HUES64 (cell line): ENCODE results near the gene UBE2I.
"Not testable (repeated sequence)": the region's sequence is repeated elsewhere in the genome, so short reads cannot be mapped to it uniquely, and the experiment has no call there.

ENCODE experiments used
- H3K27ac ChIP-seq: 2 replicates; pipeline ENCODE4 v1.7.0; 2013; ENCODE audit warnings: low read depth, low read length, inconsistent platforms
- H3K27me3 ChIP-seq: 2 replicates; pipeline ENCODE4 v1.6.1; 2013; ENCODE audit warnings: mild to moderate bottlenecking, low read length; ENCODE audit not compliant: insufficient read depth
- H3K36me3 ChIP-seq: 2 replicates; pipeline ENCODE4 v1.6.1; 2013; ENCODE audit warnings: mild to moderate bottlenecking, low read length; ENCODE audit not compliant: insufficient read depth
- H3K4me1 ChIP-seq: 2 replicates; pipeline ENCODE4 v1.6.1; 2013; ENCODE audit warnings: mild to moderate bottlenecking, low read length, moderate library complexity; ENCODE audit not compliant: insufficient read depth
- H3K4me3 ChIP-seq: 2 replicates; pipeline ENCODE4 v1.5.1; 2013; ENCODE audit warnings: mild to moderate bottlenecking, low read length, moderate library complexity
- H3K9ac ChIP-seq: 2 replicates; pipeline ENCODE4 v1.6.1; 2013; ENCODE audit warnings: mild to moderate bottlenecking, low read depth, low read length
- H3K9me3 ChIP-seq: 2 replicates; pipeline ENCODE4 v1.6.1; 2013; ENCODE audit warnings: low read depth, low read length; ENCODE audit not compliant: insufficient read depth
- WGBS: fragments of 150-250, 120-280 bp; methylation state at CpG from one replicate; pipeline ENCODE4 v1.1.7; 2013; ENCODE audit warnings: missing lambda C conversion rate; 5-methylcytosine and 5-hydroxymethylcytosine counted together

The UBE2I gene

DNA sequence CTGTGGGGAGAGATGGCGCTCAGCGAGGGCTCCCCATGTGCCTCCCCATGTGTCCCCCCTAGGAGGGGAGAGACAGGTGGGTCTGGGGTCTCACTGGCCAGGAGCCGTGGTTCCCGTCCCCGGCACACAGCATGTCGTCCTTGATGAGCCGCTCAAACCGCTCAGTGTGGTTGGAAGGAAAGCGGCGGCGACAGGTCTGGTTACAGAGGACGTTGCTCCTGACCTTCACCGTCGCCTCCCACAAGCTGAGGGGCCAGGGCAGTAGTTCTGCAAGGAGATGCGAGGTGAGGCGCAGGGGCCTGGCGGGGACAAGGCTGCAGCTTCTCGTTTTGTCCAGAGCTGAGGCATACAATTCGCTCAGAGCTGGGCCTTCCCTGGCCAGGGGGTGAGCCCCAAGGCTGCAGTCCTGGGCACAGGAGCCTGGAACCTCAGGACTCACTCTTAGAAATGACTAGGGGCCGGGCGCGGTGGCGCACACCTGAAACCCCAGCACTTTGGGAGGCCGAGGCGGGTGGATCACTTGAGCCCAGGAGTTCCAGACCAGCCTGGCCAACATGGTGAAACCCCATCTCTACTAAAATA lies 22.8 kb upstream of the UBE2I start:
- Histone ChIP-seq H3K27ac (no peak overlapping the region), H3K4me3 (no peak overlapping the region), H3K4me1 (peaks cover 13% of the 10 kb centered on the region; the same call in 1 of the 2 replicates), H3K36me3 (no peaks in the 10 kb centered on the region), H3K27me3 (peaks cover 46% of the 10 kb centered on the region), H3K9ac (no peak overlapping the region), H3K9me3 (no peaks in the 10 kb centered on the region)
- 89% methylated on average over 25 of the region's 25 CpGs for WGBS

DNA sequence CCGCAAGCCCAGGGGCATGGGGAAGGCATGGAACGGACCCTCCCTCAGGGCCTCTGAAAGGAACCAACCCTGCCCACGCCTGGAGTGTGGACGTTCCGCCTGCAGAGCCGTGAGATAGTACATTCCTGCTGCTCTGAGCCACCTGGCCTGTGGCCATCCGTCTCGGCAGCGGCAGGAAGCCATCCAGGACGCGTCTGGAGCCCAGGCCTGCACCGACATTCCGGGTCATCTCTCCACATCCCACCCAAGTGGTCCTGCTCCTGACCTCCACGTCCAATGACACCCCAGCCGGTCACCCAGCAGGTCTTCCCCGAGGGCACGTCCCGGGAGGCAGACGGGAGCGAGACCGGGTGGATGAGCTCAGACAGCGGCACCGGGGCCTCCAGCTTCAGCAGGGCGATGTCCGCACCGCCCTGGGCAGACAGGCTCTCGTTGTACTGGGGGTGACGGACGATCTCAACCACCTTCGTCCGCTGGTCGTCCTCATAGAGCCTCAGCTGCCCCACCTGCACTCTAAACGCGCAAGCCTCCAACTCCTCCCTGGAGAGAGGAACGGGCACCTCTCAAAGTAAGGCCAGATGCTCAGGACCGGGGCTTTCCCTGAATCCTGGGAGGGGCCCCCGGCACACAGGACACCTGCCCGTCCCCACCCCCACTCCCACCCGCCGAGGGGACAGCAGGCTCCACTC lies 21.3 kb upstream of the UBE2I start:
- 82% methylated on average over 40 of the region's 40 CpGs for WGBS
- Histone ChIP-seq H3K9me3 (no peaks in the 10 kb centered on the region), H3K4me1 (peaks cover 13% of the 10 kb centered on the region; the same call in 1 of the 2 replicates), H3K9ac (no peak overlapping the region), H3K36me3 (no peaks in the 10 kb centered on the region), H3K27ac (no peak overlapping the region), H3K4me3 (no peak overlapping the region), H3K27me3 (peaks cover 50% of the 10 kb centered on the region)

DNA sequence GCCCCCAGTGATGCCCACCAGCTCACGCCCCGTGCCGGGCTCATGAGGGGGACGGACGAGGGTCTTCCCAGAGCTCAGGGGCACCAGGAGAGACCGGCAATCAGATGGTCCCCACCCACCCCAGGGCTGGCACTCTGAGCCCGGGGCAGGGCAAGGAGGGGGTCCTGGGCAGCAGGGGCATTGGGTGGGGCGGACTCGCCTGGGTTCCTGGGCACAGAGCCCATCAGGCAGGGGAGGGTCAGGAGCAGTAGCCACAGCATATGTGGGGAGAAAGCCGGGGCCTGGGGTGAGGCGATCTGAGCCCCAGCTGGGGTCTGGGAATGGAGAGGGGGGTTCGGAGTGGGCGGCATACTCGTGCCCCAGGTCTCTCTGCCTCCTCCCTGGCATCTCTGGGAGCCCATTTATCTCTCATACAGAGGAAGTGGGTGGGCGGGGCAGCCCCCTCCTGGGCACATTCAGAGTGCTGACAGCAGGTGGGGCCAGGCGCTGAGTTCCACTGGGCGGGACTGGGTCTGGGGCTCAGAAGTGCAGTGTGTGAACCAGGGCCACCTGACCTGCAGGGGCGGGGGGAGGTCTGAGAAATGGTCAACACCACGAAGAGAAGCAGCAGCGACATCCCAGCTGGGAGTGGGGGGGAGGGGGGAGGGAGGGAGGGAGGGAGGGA lies 20.5 kb upstream of the UBE2I start:
- 47% methylated on average over 17 of the region's 20 CpGs for WGBS
- H3K36me3 ChIP-seq = no peaks in the 10 kb centered on the region

DNA sequence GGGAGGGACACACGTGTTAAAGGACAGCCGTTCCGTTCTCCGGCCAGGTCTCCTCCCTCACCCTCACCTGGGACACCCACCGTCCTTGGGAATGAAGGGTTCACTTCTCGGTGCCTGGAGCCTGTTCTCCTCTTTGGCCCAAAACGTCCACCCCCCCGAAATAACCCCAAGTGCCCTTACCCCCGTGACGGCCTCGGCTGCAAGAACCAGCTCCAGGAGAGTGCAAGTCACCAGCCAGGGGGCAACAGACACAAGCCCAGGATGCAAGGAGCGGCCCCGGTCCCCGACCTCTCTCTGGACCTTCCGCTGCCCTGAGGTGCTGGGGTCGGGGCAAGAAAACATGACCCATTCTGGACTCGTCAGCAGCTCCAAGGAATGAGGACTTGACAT lies 20.0 kb upstream of the UBE2I start:
- Histone ChIP-seq H3K4me3 (peak overlapping the region; percentile 52), H3K27me3 (peaks cover 45% of the 10 kb centered on the region), H3K27ac (no peak overlapping the region), H3K9ac (no peak overlapping the region), H3K4me1 (peaks cover 7% of the 10 kb centered on the region; the same call in 1 of the 2 replicates), H3K9me3 (no peaks in the 10 kb centered on the region), H3K36me3 (no peaks in the 10 kb centered on the region)
- WGBS = 6% methylated on average over 16 of the region's 17 CpGs

More for the DNA sequence above, 20.5 kb upstream of the UBE2I start:
- no peak overlapping the region; the same call in 1 of the 2 replicates for H3K4me3 ChIP-seq
- H3K27ac ChIP-seq = no peak overlapping the region
- H3K27me3 ChIP-seq = peaks cover 48% of the 10 kb centered on the region
- 0 out of 2 replicates have a peak, but pooled peaks cover 7% of the 10 kb centered on the region for H3K4me1 ChIP-seq
- H3K9ac ChIP-seq = no peak overlapping the region
- no peaks in the 10 kb centered on the region for H3K9me3 ChIP-seq

DNA sequence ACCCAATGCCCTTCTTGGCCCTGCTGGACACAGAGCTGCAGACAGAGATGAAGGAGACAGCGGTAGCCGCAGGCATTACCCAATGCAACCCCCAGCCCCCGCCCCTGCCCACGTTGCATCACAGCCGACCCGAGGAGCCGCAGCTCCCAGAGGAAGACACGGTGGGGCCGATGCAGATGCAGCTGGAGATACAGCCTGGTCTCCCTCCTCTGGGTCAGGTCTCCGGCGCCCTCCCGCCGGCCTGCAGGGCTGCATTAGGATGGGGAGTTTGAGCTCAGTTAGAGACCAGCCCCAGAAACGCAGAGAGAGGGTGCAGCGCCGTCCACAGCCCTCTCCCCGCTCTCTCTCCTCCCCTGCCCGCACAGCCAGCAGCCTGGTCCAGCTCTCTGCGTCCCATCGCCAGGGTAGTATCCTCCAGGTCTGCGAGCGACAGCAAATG lies 19.4 kb upstream of the UBE2I start:
- H3K4me1 ChIP-seq = peaks cover 7% of the 10 kb centered on the region; the same call in 1 of the 2 replicates
- 11% methylated on average over 22 of the region's 22 CpGs for WGBS
- no peaks in the 10 kb centered on the region for H3K36me3 ChIP-seq
- H3K27me3 ChIP-seq = peaks cover 45% of the 10 kb centered on the region
- H3K9me3 ChIP-seq = no peaks in the 10 kb centered on the region
- H3K27ac ChIP-seq = no peak overlapping the region
- no peak overlapping the region for H3K9ac ChIP-seq
- H3K4me3 ChIP-seq = peak overlapping the region; percentile 52

DNA sequence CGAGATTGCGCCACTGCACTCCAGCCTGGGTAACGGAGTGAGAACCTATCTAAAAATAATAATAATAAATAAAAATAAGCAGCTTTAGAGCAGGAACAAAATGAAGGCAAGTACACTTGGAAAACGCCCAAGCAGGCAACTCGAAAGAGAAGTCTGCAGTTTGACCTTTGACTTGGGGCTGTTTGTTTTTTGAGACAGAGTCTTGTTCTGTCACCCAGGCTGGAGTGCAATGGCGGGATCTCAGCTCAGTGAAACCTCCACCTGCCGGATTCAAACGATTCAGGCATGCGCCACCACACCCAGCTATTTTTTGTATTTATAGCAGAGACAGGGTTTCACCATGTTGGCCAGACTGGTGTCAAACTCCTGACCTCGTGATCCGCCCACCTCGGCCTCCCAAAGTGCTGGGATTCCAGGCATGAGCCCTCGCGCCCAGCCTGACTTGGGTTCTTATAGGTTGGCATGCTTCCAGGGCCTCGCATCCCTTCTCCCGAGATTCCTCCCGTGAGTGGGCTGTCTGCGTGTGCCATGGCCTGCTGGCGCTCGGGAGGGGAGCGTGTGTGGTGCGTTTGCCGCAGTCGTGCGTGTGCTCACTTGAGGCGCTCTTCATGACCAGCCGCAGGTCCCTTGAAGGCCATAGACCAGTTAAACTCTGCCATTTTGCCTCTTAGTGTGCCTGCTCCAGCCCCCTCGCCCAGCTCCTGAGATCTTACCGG lies 18.4 kb upstream of the UBE2I start:
- Histone ChIP-seq H3K27ac (no peak overlapping the region), H3K4me3 (no peak overlapping the region), H3K36me3 (no peaks in the 10 kb centered on the region), H3K4me1 (peaks cover 7% of the 10 kb centered on the region; the same call in 1 of the 2 replicates), H3K9me3 (no peaks in the 10 kb centered on the region), H3K9ac (no peak overlapping the region; the same call in 1 of the 2 replicates), H3K27me3 (peaks cover 45% of the 10 kb centered on the region)
- 86% methylated on average over 26 of the region's 29 CpGs for WGBS

DNA sequence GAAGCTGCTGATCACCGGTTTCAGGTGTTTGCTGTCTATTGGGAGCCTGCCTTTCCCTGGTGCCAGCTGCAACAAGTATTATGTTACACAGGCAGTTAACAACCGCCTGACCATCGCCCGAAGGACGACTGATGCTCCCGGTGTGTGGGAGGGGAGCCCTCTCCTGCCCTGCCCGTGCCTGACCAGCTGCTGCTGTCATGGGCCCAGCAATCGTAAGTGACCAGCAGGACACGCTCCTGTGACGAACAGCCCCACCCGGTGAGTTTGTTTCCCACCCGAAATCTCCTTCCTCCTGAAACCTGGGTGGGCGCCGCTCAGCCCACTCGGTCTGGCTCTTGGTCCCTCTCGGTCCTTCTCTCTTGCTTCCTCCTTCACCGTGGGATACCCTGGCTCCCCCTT lies 17.9 kb upstream of the UBE2I start:
- no peaks in the 10 kb centered on the region for H3K36me3 ChIP-seq
- no peak overlapping the region for H3K9ac ChIP-seq
- H3K4me1 ChIP-seq = peaks cover 7% of the 10 kb centered on the region; the same call in 1 of the 2 replicates
- H3K4me3 ChIP-seq = no peak overlapping the region
- no peak overlapping the region for H3K27ac ChIP-seq
- WGBS = 76% methylated on average over 17 of the region's 17 CpGs
- peaks cover 45% of the 10 kb centered on the region for H3K27me3 ChIP-seq
- H3K9me3 ChIP-seq = no peaks in the 10 kb centered on the region

DNA sequence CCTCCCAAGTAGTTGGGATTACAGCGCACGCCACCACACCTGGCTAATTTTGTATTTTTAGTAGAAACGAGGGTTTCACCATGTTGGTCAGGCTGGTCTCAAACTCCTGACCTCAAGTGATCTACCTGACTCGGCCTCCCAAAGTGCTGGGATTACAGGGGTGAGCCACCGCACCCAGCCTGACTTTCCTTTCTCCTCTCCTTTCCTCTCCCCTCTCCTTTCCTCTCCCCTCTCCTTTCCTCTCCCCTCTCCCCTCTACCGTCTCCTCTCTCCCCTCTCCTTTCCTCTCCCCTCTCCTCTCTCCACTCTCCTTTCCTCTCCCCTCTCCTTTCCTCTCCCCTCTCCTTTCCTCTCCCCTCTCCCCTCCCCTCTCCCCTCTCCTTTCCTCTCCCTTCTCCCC lies 17.2 kb upstream of the UBE2I start:
- peaks cover 45% of the 10 kb centered on the region for H3K27me3 ChIP-seq
- not testable (repeated sequence) for H3K27ac ChIP-seq, H3K9ac ChIP-seq, H3K4me1 ChIP-seq, H3K4me3 ChIP-seq, H3K36me3 ChIP-seq, H3K9me3 ChIP-seq
- 93% methylated on average over 5 of the region's 6 CpGs for WGBS

DNA sequence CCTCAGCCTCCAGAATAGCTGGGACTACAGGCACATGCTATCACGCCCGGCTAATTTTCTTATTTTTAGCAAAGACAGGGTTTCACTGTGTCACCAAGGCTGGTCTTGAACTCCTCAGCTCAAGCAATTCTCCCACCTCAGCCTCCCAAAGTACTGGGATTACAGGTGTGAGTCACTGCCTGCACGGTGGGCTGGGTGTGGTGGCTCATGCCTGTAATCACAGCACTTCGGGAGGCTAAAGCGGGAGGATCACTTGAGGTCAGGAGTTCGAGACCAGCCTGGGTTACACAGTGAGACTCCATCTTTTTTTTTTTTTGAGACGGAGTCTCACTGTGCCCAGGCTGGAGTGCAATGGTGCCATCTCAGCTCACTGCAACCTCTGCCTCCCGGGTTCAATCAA lies 16.6 kb upstream of the UBE2I start:
- WGBS = 86% methylated on average over 8 of the region's 8 CpGs
- not testable (repeated sequence) for H3K9me3 ChIP-seq, H3K36me3 ChIP-seq, H3K9ac ChIP-seq, H3K4me1 ChIP-seq, H3K4me3 ChIP-seq, H3K27ac ChIP-seq
- peaks cover 41% of the 10 kb centered on the region for H3K27me3 ChIP-seq

DNA sequence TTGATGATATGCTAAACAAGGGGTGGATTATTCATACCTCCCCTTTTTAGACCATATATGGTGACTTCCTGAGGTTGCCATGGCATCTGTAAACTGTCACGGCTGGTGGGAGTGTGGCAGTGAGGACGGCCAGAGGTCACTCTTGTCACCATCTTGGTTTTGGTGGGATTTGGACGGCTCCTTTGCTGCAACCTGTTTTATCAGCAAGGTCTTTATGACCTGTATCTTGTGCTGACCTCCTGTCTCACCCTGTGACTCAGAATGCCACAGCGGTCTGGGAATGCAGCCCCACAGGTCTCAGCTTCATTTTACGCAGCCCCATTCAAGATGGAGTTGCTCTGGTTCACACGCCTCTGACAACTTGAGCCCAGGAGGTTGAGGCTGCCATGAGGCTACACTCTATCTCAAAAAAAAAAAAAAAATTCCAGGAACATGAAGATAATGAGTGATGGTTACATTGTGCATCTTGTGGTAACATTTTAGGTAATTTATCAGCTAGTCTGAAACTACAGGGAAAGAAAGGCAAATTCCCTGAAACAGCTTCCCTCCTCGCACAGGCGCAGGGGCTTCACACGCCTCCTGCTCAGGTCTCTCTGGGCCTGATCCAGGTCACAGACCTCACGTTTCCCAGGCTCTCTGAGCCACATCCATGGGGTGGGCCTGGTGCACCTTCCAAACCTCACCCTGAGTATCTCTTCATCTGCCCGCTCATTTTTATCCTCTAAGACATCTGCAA lies 15.3 kb upstream of the UBE2I start:
- H3K9me3 ChIP-seq = no peaks in the 10 kb centered on the region
- WGBS = 88% methylated on average over 11 of the region's 11 CpGs
- H3K27ac ChIP-seq = no peak overlapping the region
- peaks cover 7% of the 10 kb centered on the region; the same call in 1 of the 2 replicates for H3K4me1 ChIP-seq
- no peak overlapping the region for H3K9ac ChIP-seq
- no peaks in the 10 kb centered on the region for H3K36me3 ChIP-seq
- peaks cover 29% of the 10 kb centered on the region for H3K27me3 ChIP-seq
- no peak overlapping the region for H3K4me3 ChIP-seq
